GM23248 (cell line): Measurements from ENCODE around the gene KRTAP10-11.
"Not testable (repeated sequence)": the region's sequence is repeated elsewhere in the genome, so short reads cannot be mapped to it uniquely, and the experiment has no call there.

Source experiments
- EZH2 ChIP-seq: fragments of 200-600 bp; sonication (generic); IDR thresholded peaks from 2 replicates; pipeline ENCODE4 v1.6.1; 2018; ENCODE audit warnings: antibody characterized with exemption, mild to moderate bottlenecking; ENCODE audit not compliant: insufficient read depth, poor library complexity, severe bottlenecking
- EZH2phosphoT487 ChIP-seq: fragments of 200-600 bp; sonication (generic); IDR thresholded peaks from 2 replicates; pipeline ENCODE4 v1.6.1; 2018; ENCODE audit warnings: antibody characterized with exemption, moderate library complexity, mild to moderate bottlenecking, low read depth; ENCODE audit not compliant: insufficient read depth

DNA sequence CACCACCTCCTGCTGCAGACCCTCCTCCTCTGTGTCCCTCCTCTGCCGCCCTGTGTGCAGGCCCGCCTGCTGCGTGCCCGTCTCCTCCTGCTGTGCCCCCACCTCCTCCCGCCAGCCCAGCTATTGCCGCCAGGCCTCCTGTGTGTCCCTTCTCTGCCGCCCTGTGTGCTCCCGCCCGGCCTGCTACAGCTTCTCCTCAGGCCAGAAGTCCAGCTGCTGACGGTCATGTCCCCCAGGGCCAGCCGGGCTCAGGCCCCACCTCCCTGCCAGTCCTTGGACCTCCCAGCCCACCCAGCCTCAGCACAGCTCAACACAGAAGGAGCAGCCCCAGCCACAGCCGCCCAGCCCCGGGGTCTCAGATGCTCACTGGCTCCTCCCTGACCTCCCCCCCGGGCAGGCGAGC, 18.4 kb upstream of the KRTAP10-11 start:
- not testable (repeated sequence) for TF ChIP-seq EZH2, EZH2phosphoT487
